ENCODE data around the gene ZDHHC17.

The ZDHHC17 gene

GRCh38 chr12:76785407-76785806 lies 21.5 kb downstream of the ZDHHC17 start:
- TF ChIP-seq POLR2A (IDR thresholded peaks at IDR 0.05; ENCODE audit: extremely low read depth, insufficient read length) (no peak), CTCF (IDR thresholded peaks at IDR 0.05; ENCODE audit: low read depth, low read length) (no peak), MYC (IDR thresholded peaks at IDR 0.05; ENCODE audit: low read depth, low read length) (no peak), MAX (IDR thresholded peaks at IDR 0.05; ENCODE audit: low read depth, low read length) (no peak)
- no peak for DNase-seq (ENCODE audit: low read depth)

DNA sequence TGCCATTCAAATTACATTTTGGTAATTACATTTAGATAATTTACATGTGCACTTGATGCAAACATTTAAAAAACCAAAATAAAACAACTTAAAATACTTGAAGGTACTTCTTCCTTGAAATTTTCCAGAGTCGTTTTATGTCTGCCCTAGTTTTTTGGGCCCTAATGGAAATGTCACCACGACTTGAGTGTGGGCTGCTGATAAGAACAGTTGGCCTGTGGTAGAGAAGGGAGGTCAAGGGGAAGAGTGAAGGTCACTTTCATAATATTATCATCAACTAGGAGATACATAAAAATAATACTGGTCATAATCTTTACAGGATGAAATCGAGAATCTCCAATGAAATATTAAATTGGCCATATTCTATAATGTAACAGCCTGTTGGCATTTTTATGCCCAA lies 23.1 kb downstream of the ZDHHC17 start:
- H3K4me3 ChIP-seq (ENCODE audit: low read depth, low read length) = no peak overlapping the region
- no peak for DNase-seq (ENCODE audit: low read depth)
- TF ChIP-seq MYC (IDR thresholded peaks at IDR 0.05; ENCODE audit: low read depth, low read length) = no peak
- no peak for TF ChIP-seq MAX (IDR thresholded peaks at IDR 0.05; ENCODE audit: low read depth, low read length)
- no peak for TF ChIP-seq POLR2A (IDR thresholded peaks at IDR 0.05; ENCODE audit: extremely low read depth, insufficient read length)
- no peak for TF ChIP-seq CTCF (IDR thresholded peaks at IDR 0.05; ENCODE audit: low read depth, low read length)

More at GRCh38 chr12:76785407-76785806, 21.5 kb downstream of the ZDHHC17 start:
- no peak overlapping the region for H3K4me3 ChIP-seq (ENCODE audit: low read depth, low read length)

- no peak overlapping the region for H3K4me3 ChIP-seq (ENCODE audit: low read depth, low read length)
- no peak for TF ChIP-seq POLR2A (IDR thresholded peaks at IDR 0.05; ENCODE audit: extremely low read depth, insufficient read length)
- no peak for TF ChIP-seq MAX (IDR thresholded peaks at IDR 0.05; ENCODE audit: low read depth, low read length)
- TF ChIP-seq CTCF (IDR thresholded peaks at IDR 0.05; ENCODE audit: low read depth, low read length) = no peak
- TF ChIP-seq MYC (IDR thresholded peaks at IDR 0.05; ENCODE audit: low read depth, low read length) = no peak
- no peak for DNase-seq (ENCODE audit: low read depth)
Measured at GRCh38 chr12:76787689-76788088, 23.8 kb downstream of the ZDHHC17 start.

DNA sequence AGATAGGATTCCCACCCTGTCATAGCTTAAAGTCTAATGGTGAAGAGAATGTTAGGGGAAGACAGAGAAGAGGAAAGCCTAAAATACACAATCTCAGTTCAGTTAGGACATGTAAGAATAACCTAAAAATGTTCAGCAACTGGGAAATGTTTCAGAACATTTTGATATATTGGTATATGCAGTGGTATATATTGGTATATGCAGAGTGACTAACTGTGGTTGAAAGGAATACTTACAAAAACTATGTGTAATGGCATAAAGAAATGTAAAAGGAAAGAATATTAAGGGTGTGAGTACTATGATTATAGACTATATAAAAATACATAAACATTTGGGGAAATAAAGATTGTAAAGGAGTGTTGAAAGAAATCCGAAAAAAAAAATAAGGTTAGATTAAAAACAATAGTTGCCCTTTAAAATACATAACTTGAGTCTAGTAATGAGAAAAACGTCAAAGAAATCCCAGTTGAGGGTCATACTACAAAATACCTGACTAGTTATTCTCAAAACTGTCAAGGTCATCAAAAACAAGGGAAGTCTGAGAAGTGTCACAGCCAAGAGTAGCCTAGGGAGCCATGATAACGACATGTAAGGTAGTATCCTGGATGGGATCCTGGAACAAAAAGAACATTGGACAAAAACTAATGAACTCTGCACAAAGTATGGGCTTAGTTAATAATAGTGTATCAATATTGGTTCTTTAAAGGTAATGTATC lies 25.6 kb downstream of the ZDHHC17 start:
- no peak for TF ChIP-seq MAX (IDR thresholded peaks at IDR 0.05; ENCODE audit: low read depth, low read length)
- no peak for TF ChIP-seq MYC (IDR thresholded peaks at IDR 0.05; ENCODE audit: low read depth, low read length)
- no peak for TF ChIP-seq POLR2A (IDR thresholded peaks at IDR 0.05; ENCODE audit: extremely low read depth, insufficient read length)
- TF ChIP-seq CTCF (IDR thresholded peaks at IDR 0.05; ENCODE audit: low read depth, low read length) = no peak
- DNase-seq (ENCODE audit: low read depth) = no peak
- H3K4me3 ChIP-seq (ENCODE audit: low read depth, low read length) = no peak overlapping the region

- no peak for TF ChIP-seq MAX (IDR thresholded peaks at IDR 0.05; ENCODE audit: low read depth, low read length)
- no peak overlapping the region for H3K4me3 ChIP-seq (ENCODE audit: low read depth, low read length)
- peak; percentile 44 for DNase-seq (ENCODE audit: low read depth)
Measured at GRCh38 chr12:76790564-76791552, 26.9 kb downstream of the ZDHHC17 start.

GRCh38 chr12:76792828-76793227 lies 28.9 kb downstream of the ZDHHC17 start:
- TF ChIP-seq MYC (IDR thresholded peaks at IDR 0.05; ENCODE audit: low read depth, low read length) = no peak
- no peak for TF ChIP-seq CTCF (IDR thresholded peaks at IDR 0.05; ENCODE audit: low read depth, low read length)
- no peak for DNase-seq (ENCODE audit: low read depth)
- H3K4me3 ChIP-seq (ENCODE audit: low read depth, low read length) = no peak overlapping the region
